CD4-positive, alpha-beta T cell treated with Interleukin-6 at 100 ng/mL for 8 hours (primary cell): ENCODE results near the gene NUDT13.

Experiments used
- DNase-seq: peaks from one replicate; pipeline ENCODE4 v3.0.0-alpha.2; 2020; ENCODE audit warnings: mixed read lengths, low spot score

Gene NUDT13

GRCh38 chr10:73110345-73110849 is at the start of gene NUDT13:
Gene NUDT13 (plus strand): TSS chr10:73110455. CDS start chr10:73114366, 3,911 bp downstream.
- peak; percentile 61 for DNase-seq

GRCh38 chr10:73060738-73061635 is 49.3 kb upstream of the NUDT13 start:
- DNase-seq: peak; percentile 35

- no peak for DNase-seq
These were observed 48.5 kb upstream of the NUDT13 start for GRCh38 chr10:73061743-73062142.

GRCh38 chr10:73065441-73065840 is 44.8 kb upstream of the NUDT13 start:
- no peak for DNase-seq

GRCh38 chr10:73073627-73074026 is 36.6 kb upstream of the NUDT13 start:
- no peak for DNase-seq

- DNase-seq: no peak
These were observed 34.4 kb upstream of the NUDT13 start for GRCh38 chr10:73075829-73076228.

- DNase-seq: no peak
These were observed 33.7 kb upstream of the NUDT13 start for GRCh38 chr10:73076360-73077183.

- no peak for DNase-seq
These were observed 30.3 kb upstream of the NUDT13 start for GRCh38 chr10:73079779-73080541.

- no peak for DNase-seq
These were observed 27.0 kb upstream of the NUDT13 start for GRCh38 chr10:73083221-73083620.

GRCh38 chr10:73084209-73084608 is 26.0 kb upstream of the NUDT13 start:
- no peak for DNase-seq

GRCh38 chr10:73086816-73087215 is 23.4 kb upstream of the NUDT13 start:
- no peak for DNase-seq

GRCh38 chr10:73088304-73088703 is 22.0 kb upstream of the NUDT13 start:
- DNase-seq: no peak

- no peak for DNase-seq
These were observed 17.4 kb upstream of the NUDT13 start for GRCh38 chr10:73092830-73093229.

- DNase-seq: no peak
These were observed 16.1 kb upstream of the NUDT13 start for GRCh38 chr10:73093922-73094850.

GRCh38 chr10:73094986-73095480 is 15.2 kb upstream of the NUDT13 start:
- no peak for DNase-seq

- DNase-seq: peak; percentile 10
These were observed 14.7 kb upstream of the NUDT13 start for GRCh38 chr10:73095481-73096021.

GRCh38 chr10:73096041-73096448 is 14.2 kb upstream of the NUDT13 start:
- peak; percentile 57 for DNase-seq

GRCh38 chr10:73096449-73097304 is 13.6 kb upstream of the NUDT13 start, which contains the start of gene P4HA1:
Gene P4HA1 (minus strand): TSS chr10:73096866. CDS start chr10:73074883, 21,983 bp downstream.
- DNase-seq: peak; percentile 99

- no peak for DNase-seq
These were observed 13.0 kb upstream of the NUDT13 start for GRCh38 chr10:73097305-73097670.
